Inflammatory macrophage (primary cell): Measurements from ENCODE around the gene USP1.

Source experiments
- DNase-seq, 2 donors: peaks; one replicate each; pipeline ENCODE4 v3.0.0-alpha.2; 2020 to 2022
- total RNA-seq, 18 experiments: gene quantifications; one replicate each; lab custom pipeline; 2026; ENCODE audit warnings: mixed read lengths in 6 of 18, inconsistent platforms in 2 of 18; lab: John Stamatoyannopoulos, UW

Gene USP1
- total RNA-seq, result 20.9 to 106 (median 56.1) reads per million in 18 experiments

- DNase-seq, result peak; percentile 99 to 100
These were observed at the start of gene USP1 for GRCh38 chr1:62436466-62437272. USP1 (plus strand) TSS chr1:62437049; CDS start chr1:62439868, 2,819 bp downstream.

- peak in 1 of 2 donors; percentile 18 for DNase-seq
These were observed 47.3 kb upstream of the USP1 start for GRCh38 chr1:62389531-62389930.

GRCh38 chr1:62390071-62390470 is 46.8 kb upstream of the USP1 start:
- no peak for DNase-seq

GRCh38 chr1:62391369-62391971 is 45.4 kb upstream of the USP1 start:
- DNase-seq, result peak; percentile 34 to 42

GRCh38 chr1:62392951-62393350 is 43.9 kb upstream of the USP1 start:
- DNase-seq, result no peak

GRCh38 chr1:62394646-62395045 is 42.2 kb upstream of the USP1 start:
- DNase-seq, result no peak

- DNase-seq, result no peak
These were observed 41.6 kb upstream of the USP1 start for GRCh38 chr1:62395291-62395690.

- no peak for DNase-seq
These were observed 40.0 kb upstream of the USP1 start for GRCh38 chr1:62396871-62397270.

- no peak for DNase-seq
These were observed 39.5 kb upstream of the USP1 start for GRCh38 chr1:62397301-62397700.

GRCh38 chr1:62398377-62398776 is 38.5 kb upstream of the USP1 start:
- no peak for DNase-seq

- no peak for DNase-seq
These were observed 35.7 kb upstream of the USP1 start for GRCh38 chr1:62401034-62401760.

GRCh38 chr1:62405247-62405646 is 31.6 kb upstream of the USP1 start:
- no peak for DNase-seq

GRCh38 chr1:62406576-62406975 is 30.3 kb upstream of the USP1 start:
- no peak for DNase-seq

GRCh38 chr1:62407398-62408009 is 29.3 kb upstream of the USP1 start:
- peak; percentile 57 to 65 for DNase-seq

- no peak for DNase-seq
These were observed 21.2 kb upstream of the USP1 start for GRCh38 chr1:62415687-62416086.

GRCh38 chr1:62417351-62417999 is 19.4 kb upstream of the USP1 start:
- DNase-seq, result no peak

GRCh38 chr1:62420214-62420613 is 16.6 kb upstream of the USP1 start:
- DNase-seq, result no peak

- peak; percentile 49 to 52 for DNase-seq
These were observed 13.1 kb upstream of the USP1 start for GRCh38 chr1:62423580-62424242.

- DNase-seq, result peak; percentile 45
These were observed 12.4 kb upstream of the USP1 start for GRCh38 chr1:62424411-62424810.

- no peak for DNase-seq
These were observed 11.8 kb upstream of the USP1 start for GRCh38 chr1:62425041-62425440.

GRCh38 chr1:62426237-62426636 is 10.6 kb upstream of the USP1 start:
- peak; percentile 35 to 56 for DNase-seq

- no peak for DNase-seq
These were observed 10.1 kb upstream of the USP1 start for GRCh38 chr1:62426794-62427193.
